ENCODE measurements around the gene LPP. TPM values are rescaled to one million over a fixed set of nuclear protein-coding genes. Genes with fewer than 3 reads are reported as not detected.

The LPP gene
- total RNA-seq, 4 donors from 2014 or later, result 141 to 248 (median 185) TPM

DNA sequence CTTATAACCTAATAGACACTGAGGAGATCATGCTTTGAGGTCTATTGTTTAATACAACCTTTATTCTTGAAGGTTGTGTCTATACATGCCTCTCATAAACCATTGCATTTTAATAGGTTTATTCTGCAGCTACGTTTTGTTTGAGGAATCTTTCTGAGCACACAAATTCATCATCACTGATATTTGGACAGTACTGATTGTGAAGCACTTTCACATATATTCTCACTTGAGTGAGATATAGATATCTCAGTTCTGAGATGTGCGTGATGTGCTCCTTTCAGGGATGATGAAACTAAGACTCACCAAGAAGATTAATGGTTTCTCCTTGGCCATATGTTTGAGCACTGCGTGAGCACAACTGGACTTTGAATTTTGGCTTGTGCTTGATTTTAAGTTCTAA, 374.4 kb downstream of the LPP start:
- TF ChIP-seq, protein P1, sequence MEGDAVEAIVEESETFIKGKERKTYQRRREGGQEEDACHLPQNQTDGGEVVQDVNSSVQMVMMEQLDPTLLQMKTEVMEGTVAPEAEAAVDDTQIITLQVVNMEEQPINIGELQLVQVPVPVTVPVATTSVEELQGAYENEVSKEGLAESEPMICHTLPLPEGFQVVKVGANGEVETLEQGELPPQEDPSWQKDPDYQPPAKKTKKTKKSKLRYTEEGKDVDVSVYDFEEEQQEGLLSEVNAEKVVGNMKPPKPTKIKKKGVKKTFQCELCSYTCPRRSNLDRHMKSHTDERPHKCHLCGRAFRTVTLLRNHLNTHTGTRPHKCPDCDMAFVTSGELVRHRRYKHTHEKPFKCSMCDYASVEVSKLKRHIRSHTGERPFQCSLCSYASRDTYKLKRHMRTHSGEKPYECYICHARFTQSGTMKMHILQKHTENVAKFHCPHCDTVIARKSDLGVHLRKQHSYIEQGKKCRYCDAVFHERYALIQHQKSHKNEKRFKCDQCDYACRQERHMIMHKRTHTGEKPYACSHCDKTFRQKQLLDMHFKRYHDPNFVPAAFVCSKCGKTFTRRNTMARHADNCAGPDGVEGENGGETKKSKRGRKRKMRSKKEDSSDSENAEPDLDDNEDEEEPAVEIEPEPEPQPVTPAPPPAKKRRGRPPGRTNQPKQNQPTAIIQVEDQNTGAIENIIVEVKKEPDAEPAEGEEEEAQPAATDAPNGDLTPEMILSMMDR (IDR thresholded peaks at IDR 0.05; ENCODE audit: low read depth), result no peak

DNA sequence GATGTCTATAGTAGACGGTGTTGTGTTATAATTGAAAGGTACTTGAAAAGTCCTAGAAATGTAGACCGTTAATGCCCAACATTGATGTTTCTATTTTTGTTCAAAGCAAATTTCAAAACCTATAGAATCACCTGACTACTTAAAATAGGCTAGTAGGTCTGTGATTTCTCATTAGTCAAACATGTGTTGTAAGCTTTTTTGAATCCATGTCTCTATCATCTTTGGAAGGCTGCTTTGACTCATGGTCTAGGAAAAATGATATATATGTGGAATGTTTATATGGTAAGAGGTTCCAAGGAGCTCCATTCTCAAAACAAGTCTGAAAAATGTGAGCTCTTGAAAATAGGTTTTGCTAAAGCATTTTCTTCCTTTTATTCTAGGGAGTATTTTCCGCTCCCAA, 375.3 kb downstream of the LPP start:
- TF ChIP-seq, protein P1 (IDR thresholded peaks at IDR 0.05; ENCODE audit: low read depth), result no peak

- TF ChIP-seq, protein P1 (IDR thresholded peaks at IDR 0.05; ENCODE audit: low read depth), result no peak
Observed at GRCh38 chr3:188530226-188530625, 376.3 kb downstream of the LPP start.

GRCh38 chr3:188531210-188531609, 377.3 kb downstream of the LPP start:
- TF ChIP-seq, protein P1 (IDR thresholded peaks at IDR 0.05; ENCODE audit: low read depth), result no peak

DNA sequence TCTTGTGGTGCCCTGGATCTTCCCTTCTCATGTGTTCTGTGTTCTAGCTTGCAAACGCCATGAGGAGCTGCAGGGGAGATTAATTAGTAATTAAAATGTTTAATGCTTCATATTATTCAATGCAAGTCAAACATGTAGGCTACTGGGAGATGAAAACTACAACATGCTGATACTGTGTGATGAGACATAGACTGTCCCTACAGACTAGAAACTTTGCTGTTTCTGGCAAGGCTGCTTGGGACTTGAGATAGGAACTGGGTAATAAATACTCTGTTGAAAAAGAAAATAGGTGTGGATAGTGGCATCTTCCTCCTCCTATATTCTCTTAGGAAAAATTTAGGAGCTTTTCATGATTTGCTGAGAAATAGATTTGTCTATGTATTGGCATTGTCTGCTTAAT, 379.2 kb downstream of the LPP start:
- TF ChIP-seq, protein P1 (IDR thresholded peaks at IDR 0.05; ENCODE audit: low read depth), result no peak

- TF ChIP-seq, protein P1 (IDR thresholded peaks at IDR 0.05; ENCODE audit: low read depth), result no peak
Observed at GRCh38 chr3:188533612-188534357, 379.8 kb downstream of the LPP start.

- TF ChIP-seq, protein P1 (IDR thresholded peaks at IDR 0.05; ENCODE audit: low read depth), result no peak
Observed at GRCh38 chr3:188534633-188535032, 380.7 kb downstream of the LPP start.
